GM23338 (cell line): ENCODE data around the gene ZDHHC8. TPM values are rescaled to one million over a fixed set of nuclear protein-coding genes. Genes with fewer than 3 reads are reported as not detected.

Experiments
- ATAC-seq: fragments of 200-7000 bp; cut with Tn5 transposase; 3 replicates; pipeline ENCODE4 v1.9.1; 2020
- DNase-seq: peaks from one replicate; pipeline ENCODE4 v3.0.0-alpha.2; 2015; ENCODE audit warnings: low spot score
- H2AFZ ChIP-seq: fragments of 200-600 bp; sonication (generic); 2 replicates; pipeline ENCODE4 v1.8.0; 2016; ENCODE audit warnings: antibody characterized with exemption, mild to moderate bottlenecking, moderate library complexity
- H3F3A ChIP-seq: fragments of 200-600 bp; sonication (generic); replicated peaks from 2 replicates; pipeline ENCODE4 v1.8.0; 2017; ENCODE audit warnings: antibody characterized with exemption, mixed run types, low read depth
- H3K27ac ChIP-seq: fragments of 200-600 bp; sonication (generic); 2 replicates; pipeline ENCODE4 v1.6.1; 2016; ENCODE audit warnings: low read depth
- H3K27me3 ChIP-seq: fragments of 200-600 bp; sonication (generic); 2 replicates; pipeline ENCODE4 v1.8.0; 2016; ENCODE audit warnings: mild to moderate bottlenecking, mixed run types, moderate library complexity; ENCODE audit not compliant: insufficient read depth
- H3K36me3 ChIP-seq: fragments of 200-600 bp; sonication (generic); 2 replicates; pipeline ENCODE4 v1.8.0; 2016; ENCODE audit warnings: mild to moderate bottlenecking; ENCODE audit not compliant: insufficient read depth
- H3K4me1 ChIP-seq: fragments of 200-600 bp; sonication (generic); 2 replicates; pipeline ENCODE4 v1.8.0; 2016; ENCODE audit warnings: mild to moderate bottlenecking, moderate library complexity; ENCODE audit not compliant: insufficient read depth
- H3K4me2 ChIP-seq: fragments of 200-600 bp; sonication (generic); 2 replicates; pipeline ENCODE4 v1.7.1; 2017; ENCODE audit warnings: mixed run types
- H3K4me3 ChIP-seq: fragments of 200-600 bp; sonication (generic); 2 replicates; pipeline ENCODE4 v1.6.1; 2016; ENCODE audit warnings: mixed run types
- H3K79me2 ChIP-seq: fragments of 200-600 bp; sonication (generic); replicated peaks from 2 replicates; pipeline ENCODE4 v1.8.0; 2017; ENCODE audit warnings: mild to moderate bottlenecking; ENCODE audit not compliant: insufficient read depth
- H3K9me2 ChIP-seq: fragments of 200-600 bp; sonication (generic); 2 replicates; pipeline ENCODE4 v1.8.0; 2017; ENCODE audit not compliant: insufficient read depth
- H4K20me1 ChIP-seq: fragments of 200-600 bp; sonication (generic); replicated peaks from 2 replicates; pipeline ENCODE4 v1.8.0; 2017; ENCODE audit warnings: mild to moderate bottlenecking; ENCODE audit not compliant: insufficient read depth
- H3K27ac Mint-ChIP-seq: 2 replicates; pipeline ENCODE4 v1.8.0; 2020; ENCODE audit warnings: inconsistent platforms, mild to moderate bottlenecking, moderate library complexity, mixed read lengths
- H3K27me3 Mint-ChIP-seq: 3 replicates; pipeline ENCODE4 v1.8.0; 2022; ENCODE audit warnings: low read depth, mild to moderate bottlenecking, moderate library complexity, mixed read lengths, inconsistent platforms; ENCODE audit not compliant: insufficient read depth, poor library complexity
- H3K36me3 Mint-ChIP-seq: 3 replicates; pipeline ENCODE4 v1.8.0; 2021; ENCODE audit warnings: low read depth, mild to moderate bottlenecking, inconsistent platforms, moderate library complexity, mixed read lengths
- H3K4me1 Mint-ChIP-seq: 3 replicates; pipeline ENCODE4 v1.8.0; 2020; ENCODE audit warnings: mild to moderate bottlenecking, inconsistent platforms, mixed read lengths
- H3K4me3 Mint-ChIP-seq: 3 replicates; pipeline ENCODE4 v1.8.0; 2021; ENCODE audit warnings: moderate library complexity, mild to moderate bottlenecking, inconsistent platforms, mixed read lengths
- H3K9me3 Mint-ChIP-seq: 3 replicates; pipeline ENCODE4 v1.8.0; 2020; ENCODE audit warnings: moderate library complexity, mild to moderate bottlenecking, inconsistent platforms, mixed read lengths
- CREB1 ChIP-seq: fragments of 250-450 bp; sonication (Bioruptor Pico); IDR thresholded peaks from 2 replicates; pipeline ENCODE4 v1.5.0; 2020; ENCODE audit warnings: low read depth, mild to moderate bottlenecking, moderate library complexity
- CTCF ChIP-seq, 2 experiments: fragments of 200-600 bp in 1 of 2; sonication (generic) in 1 of 2; conservative IDR thresholded peaks; 2 replicates each; pipeline versions ENCODE4 v1.5.1 to v1.6.1; 2016 to 2017; ENCODE audit warnings: antibody characterized with exemption in 2 of 2, low read depth in 2 of 2, mild to moderate bottlenecking in 2 of 2, moderate library complexity in 1 of 2
- ETS1 ChIP-seq: IDR thresholded peaks from 2 replicates; pipeline ENCODE4 v1.6.1; 2016; ENCODE audit warnings: antibody characterized with exemption
- EZH2 ChIP-seq: fragments of 200-600 bp; sonication (generic); IDR thresholded peaks from one replicate; pipeline ENCODE4 v1.8.0; 2017; ENCODE audit warnings: antibody characterized with exemption, mild to moderate bottlenecking, low read depth; ENCODE audit not compliant: unreplicated experiment
- EZH2phosphoT487 ChIP-seq: fragments of 200-600 bp; sonication (generic); IDR thresholded peaks from one replicate; pipeline ENCODE4 v1.8.1; 2018; ENCODE audit warnings: antibody characterized with exemption; ENCODE audit not compliant: unreplicated experiment
- JUNB ChIP-seq: IDR thresholded peaks from one replicate; pipeline ENCODE4 v1.6.1; 2016; ENCODE audit warnings: antibody characterized with exemption; ENCODE audit not compliant: unreplicated experiment
- NANOG ChIP-seq: IDR thresholded peaks from 2 replicates; pipeline ENCODE4 v1.6.1; 2016; ENCODE audit warnings: antibody characterized with exemption, borderline replicate concordance
- POLR2AphosphoS5 ChIP-seq: IDR thresholded peaks from 2 replicates; pipeline ENCODE4 v1.6.1; 2016; ENCODE audit warnings: antibody characterized with exemption, low read depth
- STAT1 ChIP-seq: IDR thresholded peaks from one replicate; pipeline ENCODE4 v1.6.1; 2016; ENCODE audit warnings: antibody characterized with exemption; ENCODE audit not compliant: unreplicated experiment
- ZNF114 ChIP-seq: fragments of 250-450 bp; sonication (Bioruptor Pico); IDR thresholded peaks from 2 replicates; pipeline ENCODE4 v1.5.0; 2020; ENCODE audit warnings: mild to moderate bottlenecking, moderate library complexity
- ZNF331 ChIP-seq: fragments of 250-450 bp; sonication (Bioruptor Pico); IDR thresholded peaks from 2 replicates; pipeline ENCODE4 v1.5.0; 2020; ENCODE audit warnings: low read depth, mild to moderate bottlenecking, moderate library complexity
- ZNF462 ChIP-seq: fragments of 250-450 bp; sonication (Bioruptor Pico); IDR thresholded peaks from 2 replicates; pipeline ENCODE4 v1.5.0; 2020; ENCODE audit warnings: mild to moderate bottlenecking, moderate library complexity
- polyA plus RNA-seq: library from polyadenylated mRNA; unstranded; fragments of >200 nt; fragmentation: Nextera tagmentation; extraction: Ambion mirVana; gene quantifications from 2 replicates; pipeline ENCODE4 v1.2.1, GENCODE V29; 2016
- total RNA-seq: library from RNA; depleted of rRNA; stranded (reverse); fragments of >200 nt; shearing (Covaris generic); gene quantifications from 2 replicates; pipeline ENCODE4 v1.2.3, GENCODE V29; 2014
- TF ChIP-seq, protein P1 (sequence below): IDR thresholded peaks from one replicate; pipeline ENCODE4 v1.6.1; 2018; ENCODE audit warnings: antibody characterized with exemption; ENCODE audit not compliant: unreplicated experiment

ZDHHC8 gene
- total and polyA plus RNA-seq, 2 experiments from 2014 or later = 13.7 to 47.6 TPM

- ATAC-seq (no peak), DNase-seq (no peak)
- TF ChIP-seq EZH2 (no peak), JUNB (no peak), CTCF (conservative IDR thresholded peaks at IDR 0.05; ENCODE audit: low read depth in 2 of 2) (no peak), ETS1 (no peak), ZNF331 (CRISPR knock-in tag) (no peak), ZNF114 (CRISPR knock-in tag) (no peak), ZNF462 (CRISPR knock-in tag) (no peak), NANOG (no peak), CREB1 (CRISPR knock-in tag) (no peak), POLR2AphosphoS5 (no peak), STAT1 (no peak), EZH2phosphoT487 (no peak)
- TF ChIP-seq, protein P1, sequence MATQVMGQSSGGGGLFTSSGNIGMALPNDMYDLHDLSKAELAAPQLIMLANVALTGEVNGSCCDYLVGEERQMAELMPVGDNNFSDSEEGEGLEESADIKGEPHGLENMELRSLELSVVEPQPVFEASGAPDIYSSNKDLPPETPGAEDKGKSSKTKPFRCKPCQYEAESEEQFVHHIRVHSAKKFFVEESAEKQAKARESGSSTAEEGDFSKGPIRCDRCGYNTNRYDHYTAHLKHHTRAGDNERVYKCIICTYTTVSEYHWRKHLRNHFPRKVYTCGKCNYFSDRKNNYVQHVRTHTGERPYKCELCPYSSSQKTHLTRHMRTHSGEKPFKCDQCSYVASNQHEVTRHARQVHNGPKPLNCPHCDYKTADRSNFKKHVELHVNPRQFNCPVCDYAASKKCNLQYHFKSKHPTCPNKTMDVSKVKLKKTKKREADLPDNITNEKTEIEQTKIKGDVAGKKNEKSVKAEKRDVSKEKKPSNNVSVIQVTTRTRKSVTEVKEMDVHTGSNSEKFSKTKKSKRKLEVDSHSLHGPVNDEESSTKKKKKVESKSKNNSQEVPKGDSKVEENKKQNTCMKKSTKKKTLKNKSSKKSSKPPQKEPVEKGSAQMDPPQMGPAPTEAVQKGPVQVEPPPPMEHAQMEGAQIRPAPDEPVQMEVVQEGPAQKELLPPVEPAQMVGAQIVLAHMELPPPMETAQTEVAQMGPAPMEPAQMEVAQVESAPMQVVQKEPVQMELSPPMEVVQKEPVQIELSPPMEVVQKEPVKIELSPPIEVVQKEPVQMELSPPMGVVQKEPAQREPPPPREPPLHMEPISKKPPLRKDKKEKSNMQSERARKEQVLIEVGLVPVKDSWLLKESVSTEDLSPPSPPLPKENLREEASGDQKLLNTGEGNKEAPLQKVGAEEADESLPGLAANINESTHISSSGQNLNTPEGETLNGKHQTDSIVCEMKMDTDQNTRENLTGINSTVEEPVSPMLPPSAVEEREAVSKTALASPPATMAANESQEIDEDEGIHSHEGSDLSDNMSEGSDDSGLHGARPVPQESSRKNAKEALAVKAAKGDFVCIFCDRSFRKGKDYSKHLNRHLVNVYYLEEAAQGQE = no peak
- H4K20me1 ChIP-seq = no peaks in the 10 kb centered on the region
- H3K36me3 ChIP-seq = no peaks in the 10 kb centered on the region
- H3K79me2 ChIP-seq = no peaks in the 10 kb centered on the region
- peaks cover 9% of the 10 kb centered on the region for H3K27me3 Mint-ChIP-seq
- H3K4me1 Mint-ChIP-seq = peaks cover 6% of the 10 kb centered on the region
- no peaks in the 10 kb centered on the region for H3K4me1 ChIP-seq
- H2AFZ ChIP-seq = no peak overlapping the region
- H3K4me2 ChIP-seq = no peak overlapping the region
- no peaks in the 10 kb centered on the region for H3K27me3 ChIP-seq
- H3F3A ChIP-seq = no peaks in the 10 kb centered on the region
- H3K27ac ChIP-seq = no peak overlapping the region
- no peaks in the 10 kb centered on the region for H3K9me2 ChIP-seq
- H3K27ac Mint-ChIP-seq = no peak overlapping the region
- H3K4me3 ChIP-seq = no peak overlapping the region
- H3K9me3 Mint-ChIP-seq = no peaks in the 10 kb centered on the region
- no peak overlapping the region for H3K4me3 Mint-ChIP-seq
- H3K36me3 Mint-ChIP-seq = no peaks in the 10 kb centered on the region
Observed at GRCh38 chr22:20149257-20150250, 17.9 kb downstream of the ZDHHC8 start.
